Panc1 (cell line): Measurements from ENCODE around the gene CEP120.

Source experiments
- TF ChIP-seq, protein P1 (sequence below): fragments of 450-650 bp; IDR thresholded peaks from 2 replicates; pipeline ENCODE4 v1.5.1; 2017; ENCODE audit warnings: mild to moderate bottlenecking
- TF ChIP-seq, protein P2 (sequence below), 2 experiments: IDR thresholded peaks; 2 replicates each; pipeline ENCODE4 v1.6.1; 2011 to 2012; ENCODE audit warnings: low read depth in 2 of 2, control low read depth in 1 of 2, low read length in 1 of 2, mild to moderate bottlenecking in 1 of 2, moderate library complexity in 1 of 2; ENCODE audit not compliant: insufficient read depth in 1 of 2

- TF ChIP-seq, protein P1, sequence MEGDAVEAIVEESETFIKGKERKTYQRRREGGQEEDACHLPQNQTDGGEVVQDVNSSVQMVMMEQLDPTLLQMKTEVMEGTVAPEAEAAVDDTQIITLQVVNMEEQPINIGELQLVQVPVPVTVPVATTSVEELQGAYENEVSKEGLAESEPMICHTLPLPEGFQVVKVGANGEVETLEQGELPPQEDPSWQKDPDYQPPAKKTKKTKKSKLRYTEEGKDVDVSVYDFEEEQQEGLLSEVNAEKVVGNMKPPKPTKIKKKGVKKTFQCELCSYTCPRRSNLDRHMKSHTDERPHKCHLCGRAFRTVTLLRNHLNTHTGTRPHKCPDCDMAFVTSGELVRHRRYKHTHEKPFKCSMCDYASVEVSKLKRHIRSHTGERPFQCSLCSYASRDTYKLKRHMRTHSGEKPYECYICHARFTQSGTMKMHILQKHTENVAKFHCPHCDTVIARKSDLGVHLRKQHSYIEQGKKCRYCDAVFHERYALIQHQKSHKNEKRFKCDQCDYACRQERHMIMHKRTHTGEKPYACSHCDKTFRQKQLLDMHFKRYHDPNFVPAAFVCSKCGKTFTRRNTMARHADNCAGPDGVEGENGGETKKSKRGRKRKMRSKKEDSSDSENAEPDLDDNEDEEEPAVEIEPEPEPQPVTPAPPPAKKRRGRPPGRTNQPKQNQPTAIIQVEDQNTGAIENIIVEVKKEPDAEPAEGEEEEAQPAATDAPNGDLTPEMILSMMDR: no peak
- TF ChIP-seq, protein P2, sequence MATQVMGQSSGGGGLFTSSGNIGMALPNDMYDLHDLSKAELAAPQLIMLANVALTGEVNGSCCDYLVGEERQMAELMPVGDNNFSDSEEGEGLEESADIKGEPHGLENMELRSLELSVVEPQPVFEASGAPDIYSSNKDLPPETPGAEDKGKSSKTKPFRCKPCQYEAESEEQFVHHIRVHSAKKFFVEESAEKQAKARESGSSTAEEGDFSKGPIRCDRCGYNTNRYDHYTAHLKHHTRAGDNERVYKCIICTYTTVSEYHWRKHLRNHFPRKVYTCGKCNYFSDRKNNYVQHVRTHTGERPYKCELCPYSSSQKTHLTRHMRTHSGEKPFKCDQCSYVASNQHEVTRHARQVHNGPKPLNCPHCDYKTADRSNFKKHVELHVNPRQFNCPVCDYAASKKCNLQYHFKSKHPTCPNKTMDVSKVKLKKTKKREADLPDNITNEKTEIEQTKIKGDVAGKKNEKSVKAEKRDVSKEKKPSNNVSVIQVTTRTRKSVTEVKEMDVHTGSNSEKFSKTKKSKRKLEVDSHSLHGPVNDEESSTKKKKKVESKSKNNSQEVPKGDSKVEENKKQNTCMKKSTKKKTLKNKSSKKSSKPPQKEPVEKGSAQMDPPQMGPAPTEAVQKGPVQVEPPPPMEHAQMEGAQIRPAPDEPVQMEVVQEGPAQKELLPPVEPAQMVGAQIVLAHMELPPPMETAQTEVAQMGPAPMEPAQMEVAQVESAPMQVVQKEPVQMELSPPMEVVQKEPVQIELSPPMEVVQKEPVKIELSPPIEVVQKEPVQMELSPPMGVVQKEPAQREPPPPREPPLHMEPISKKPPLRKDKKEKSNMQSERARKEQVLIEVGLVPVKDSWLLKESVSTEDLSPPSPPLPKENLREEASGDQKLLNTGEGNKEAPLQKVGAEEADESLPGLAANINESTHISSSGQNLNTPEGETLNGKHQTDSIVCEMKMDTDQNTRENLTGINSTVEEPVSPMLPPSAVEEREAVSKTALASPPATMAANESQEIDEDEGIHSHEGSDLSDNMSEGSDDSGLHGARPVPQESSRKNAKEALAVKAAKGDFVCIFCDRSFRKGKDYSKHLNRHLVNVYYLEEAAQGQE (IDR thresholded peaks at IDR 0.05; ENCODE audit: insufficient read depth in 1 of 2, low read depth in 2 of 2, low read length in 1 of 2): no peak
Measured at GRCh38 chr5:123365156-123365555, 58.0 kb downstream of the CEP120 start.
